ENCODE data around the gene NSA2.

- TF ChIP-seq POLR2A (IDR thresholded peaks at IDR 0.05) (no peak), CTCF (IDR thresholded peaks at IDR 0.05) (no peak)
These were observed 49.5 kb upstream of the NSA2 start for GRCh38 chr5:74717596-74717995.

Data from heart left ventricle (tissue), 13 donors.